H1 (cell line): Measurements from ENCODE around the gene TPM1. TPM values are rescaled to one million over a fixed set of nuclear protein-coding genes. Genes with fewer than 3 reads are reported as not detected.

Source experiments
- BACH1 ChIP-seq: IDR thresholded peaks from 2 replicates; pipeline ENCODE4 v1.6.1; 2012; ENCODE audit warnings: low read length, improper control_type of control experiment
- E2F6 ChIP-seq: IDR thresholded peaks from 2 replicates; pipeline ENCODE4 v1.6.1; 2012; ENCODE audit warnings: inconsistent platforms
- EZH2 ChIP-seq: fragments of 200-600 bp; sonication (generic); IDR thresholded peaks from 2 replicates; pipeline ENCODE4 v1.7.1; 2012; ENCODE audit warnings: low read depth, mild to moderate bottlenecking, moderate library complexity, low read length, inconsistent platforms; ENCODE audit not compliant: severe bottlenecking
- JUND ChIP-seq: IDR thresholded peaks from 2 replicates; pipeline ENCODE4 v1.6.1; 2011; ENCODE audit warnings: mild to moderate bottlenecking, improper control_type of control experiment, low read length
- MAFK ChIP-seq: IDR thresholded peaks from 2 replicates; pipeline ENCODE4 v1.6.1; 2012; ENCODE audit warnings: low read depth, mild to moderate bottlenecking, improper control_type of control experiment, low read length
- PHF8 ChIP-seq: fragments of 200-600 bp; sonication (generic); conservative IDR thresholded peaks from 2 replicates; pipeline ENCODE4 v1.7.1; 2012; ENCODE audit warnings: low read depth, mild to moderate bottlenecking, inconsistent platforms, low read length, moderate library complexity
- POLR2A ChIP-seq, 2 experiments: IDR thresholded peaks; 1 replicate in 1 of 2; 2 replicates in 1 of 2; pipeline ENCODE4 v1.6.1; 2011; ENCODE audit warnings: low read depth in 2 of 2, low read length in 2 of 2, mild to moderate bottlenecking in 2 of 2; ENCODE audit errors: control extremely low read depth in 1 of 2
- POLR2AphosphoS5 ChIP-seq: IDR thresholded peaks from 2 replicates; pipeline ENCODE4 v1.6.1; 2011; ENCODE audit warnings: low read depth, low read length
- RNF2 ChIP-seq: fragments of 200-900, 300-1000 bp; sonication (generic); IDR thresholded peaks from 2 replicates; pipeline ENCODE4 v1.7.1; 2016; ENCODE audit warnings: borderline replicate concordance, low read depth, mild to moderate bottlenecking, antibody characterized with exemption, low read length; ENCODE audit not compliant: poor library complexity, severe bottlenecking; ENCODE audit errors: missing control alignments
- SAP30 ChIP-seq: fragments of 300-600 bp; sonication (generic); IDR thresholded peaks from 2 replicates; pipeline ENCODE4 v1.7.1; 2012; ENCODE audit warnings: low read length, moderate library complexity, mild to moderate bottlenecking, inconsistent platforms; ENCODE audit not compliant: insufficient read depth, insufficient replicate concordance
- SUZ12 ChIP-seq: fragments of 200-600 bp; sonication (generic); IDR thresholded peaks from 2 replicates; pipeline ENCODE4 v1.6.1; 2012; ENCODE audit warnings: mild to moderate bottlenecking, inconsistent platforms, low read length, moderate library complexity, mixed read lengths
- TAF1 ChIP-seq: IDR thresholded peaks from 2 replicates; pipeline ENCODE4 v1.6.1; 2011; ENCODE audit warnings: mild to moderate bottlenecking, low read depth, low read length
- TBP ChIP-seq: IDR thresholded peaks from 2 replicates; pipeline ENCODE4 v1.6.1; 2011; ENCODE audit warnings: low read depth, low read length, improper control_type of control experiment
- YY1 ChIP-seq: IDR thresholded peaks from 2 replicates; pipeline ENCODE4 v1.6.1; 2011; ENCODE audit warnings: low read depth, mild to moderate bottlenecking, low read length
- ZNF274 ChIP-seq: IDR thresholded peaks from 2 replicates; pipeline ENCODE4 v1.7.0; 2012; ENCODE audit warnings: low read length, borderline replicate concordance; ENCODE audit errors: extremely low read depth
- polyA plus RNA-seq, 7 experiments: library from polyadenylated mRNA; depleted of rRNA in 3 of 7; stranded (reverse) in 5 of 7; unstranded in 2 of 7; fragments of >200 nt in 5 of 7; fragments of 200-250 nt in 2 of 7; gene quantifications; 1 replicate in 5 of 7; 2 replicates in 1 of 7; 4 replicates in 1 of 7; pipeline versions ENCODE4 v1.2.1 to v1.2.3, GENCODE V29; 2011 to 2013; ENCODE audit warnings: missing spikeins in 2 of 7, mixed read lengths in 2 of 7
- total RNA-seq: library from RNA; stranded (reverse); fragmentation: NEBNext Ultra II Directional; extraction: Animal tissue kit (Norgen Biotek cat#: 25700); gene quantifications from 2 replicates; pipeline ENCODE4 v1.2.1, GENCODE V29; 2021
- TF ChIP-seq, protein P1 (sequence below), 3 experiments: IDR thresholded peaks; 1 replicate in 2 of 3; 2 replicates in 1 of 3; pipeline versions ENCODE4 v1.5.1 to v1.6.1; 2011; ENCODE audit warnings: low read length in 3 of 3, mild to moderate bottlenecking in 3 of 3, inconsistent platforms in 2 of 3, low read depth in 1 of 3, moderate library complexity in 1 of 3; ENCODE audit not compliant: insufficient read depth in 1 of 3; ENCODE audit errors: control extremely low read depth in 1 of 3
- TF ChIP-seq, protein P2 (sequence below): IDR thresholded peaks from 2 replicates; pipeline ENCODE4 v1.6.1; 2011; ENCODE audit warnings: low read length, improper control_type of control experiment
- TF ChIP-seq, protein P3 (sequence below): IDR thresholded peaks from 2 replicates; pipeline ENCODE4 v1.6.1; 2012; ENCODE audit warnings: low read length, inconsistent platforms

Gene TPM1
- total and polyA plus RNA-seq, 2 of the 8 experiments (the other 6 are each of a cell fraction or from before 2014, with no cell fraction given) = 258 to 579 TPM

GRCh38 chr15:63048115-63048775 is 5.7 kb downstream of the TPM1 start (continued):
- TF ChIP-seq PHF8 = peak; percentile 39; the same call in 1 of the 2 replicates
- TF ChIP-seq BACH1 = 0 out of 2 replicates have a peak, but pooled peaks have one; percentile 14
- peak; percentile 68 to 90 for TF ChIP-seq POLR2A (IDR thresholded peaks at IDR 0.05; ENCODE audit: control extremely low read depth in 1 of 2, low read depth in 2 of 2, low read length in 2 of 2)
- peak; percentile 92 for TF ChIP-seq POLR2AphosphoS5
- no peak for TF ChIP-seq SUZ12
- TF ChIP-seq, protein P1, sequence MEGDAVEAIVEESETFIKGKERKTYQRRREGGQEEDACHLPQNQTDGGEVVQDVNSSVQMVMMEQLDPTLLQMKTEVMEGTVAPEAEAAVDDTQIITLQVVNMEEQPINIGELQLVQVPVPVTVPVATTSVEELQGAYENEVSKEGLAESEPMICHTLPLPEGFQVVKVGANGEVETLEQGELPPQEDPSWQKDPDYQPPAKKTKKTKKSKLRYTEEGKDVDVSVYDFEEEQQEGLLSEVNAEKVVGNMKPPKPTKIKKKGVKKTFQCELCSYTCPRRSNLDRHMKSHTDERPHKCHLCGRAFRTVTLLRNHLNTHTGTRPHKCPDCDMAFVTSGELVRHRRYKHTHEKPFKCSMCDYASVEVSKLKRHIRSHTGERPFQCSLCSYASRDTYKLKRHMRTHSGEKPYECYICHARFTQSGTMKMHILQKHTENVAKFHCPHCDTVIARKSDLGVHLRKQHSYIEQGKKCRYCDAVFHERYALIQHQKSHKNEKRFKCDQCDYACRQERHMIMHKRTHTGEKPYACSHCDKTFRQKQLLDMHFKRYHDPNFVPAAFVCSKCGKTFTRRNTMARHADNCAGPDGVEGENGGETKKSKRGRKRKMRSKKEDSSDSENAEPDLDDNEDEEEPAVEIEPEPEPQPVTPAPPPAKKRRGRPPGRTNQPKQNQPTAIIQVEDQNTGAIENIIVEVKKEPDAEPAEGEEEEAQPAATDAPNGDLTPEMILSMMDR (IDR thresholded peaks at IDR 0.05; ENCODE audit: control extremely low read depth in 1 of 3, insufficient read depth in 1 of 3, low read depth in 1 of 3, low read length in 3 of 3) = peak; percentile 82 to 93 (median 90)
- 0 out of 2 replicates have a peak, but pooled peaks have one; percentile 30 for TF ChIP-seq TAF1
- TF ChIP-seq EZH2 = no peak
- TF ChIP-seq RNF2 = no peak
- TF ChIP-seq, protein P2, sequence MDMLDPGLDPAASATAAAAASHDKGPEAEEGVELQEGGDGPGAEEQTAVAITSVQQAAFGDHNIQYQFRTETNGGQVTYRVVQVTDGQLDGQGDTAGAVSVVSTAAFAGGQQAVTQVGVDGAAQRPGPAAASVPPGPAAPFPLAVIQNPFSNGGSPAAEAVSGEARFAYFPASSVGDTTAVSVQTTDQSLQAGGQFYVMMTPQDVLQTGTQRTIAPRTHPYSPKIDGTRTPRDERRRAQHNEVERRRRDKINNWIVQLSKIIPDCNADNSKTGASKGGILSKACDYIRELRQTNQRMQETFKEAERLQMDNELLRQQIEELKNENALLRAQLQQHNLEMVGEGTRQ = peak; percentile 45
- peak; percentile 69 for TF ChIP-seq YY1
- TF ChIP-seq ZNF274 = no peak
- TF ChIP-seq TBP = peak; percentile 30; the same call in 1 of the 2 replicates
- TF ChIP-seq MAFK = no peak
- no peak for TF ChIP-seq SAP30
- peak; percentile 53; the same call in 1 of the 2 replicates for TF ChIP-seq E2F6
- no peak for TF ChIP-seq JUND
- TF ChIP-seq, protein P3, sequence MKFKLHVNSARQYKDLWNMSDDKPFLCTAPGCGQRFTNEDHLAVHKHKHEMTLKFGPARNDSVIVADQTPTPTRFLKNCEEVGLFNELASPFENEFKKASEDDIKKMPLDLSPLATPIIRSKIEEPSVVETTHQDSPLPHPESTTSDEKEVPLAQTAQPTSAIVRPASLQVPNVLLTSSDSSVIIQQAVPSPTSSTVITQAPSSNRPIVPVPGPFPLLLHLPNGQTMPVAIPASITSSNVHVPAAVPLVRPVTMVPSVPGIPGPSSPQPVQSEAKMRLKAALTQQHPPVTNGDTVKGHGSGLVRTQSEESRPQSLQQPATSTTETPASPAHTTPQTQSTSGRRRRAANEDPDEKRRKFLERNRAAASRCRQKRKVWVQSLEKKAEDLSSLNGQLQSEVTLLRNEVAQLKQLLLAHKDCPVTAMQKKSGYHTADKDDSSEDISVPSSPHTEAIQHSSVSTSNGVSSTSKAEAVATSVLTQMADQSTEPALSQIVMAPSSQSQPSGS = no peak
